Peyer's patch (tissue), 4 donors: ENCODE data around the gene SMARCB1. TPM values are rescaled to one million over a fixed set of nuclear protein-coding genes. Genes with fewer than 3 reads are reported as not detected.

Experiments
- DNase-seq, 3 donors: peaks; one replicate each; pipeline ENCODE4 v3.0.0-alpha.2; 2017 to 2019
- H3K27ac ChIP-seq, 4 donors: fragments of 200-600 bp; sonication (generic); one replicate each; pipeline ENCODE4 v1.5.1; 2016 to 2019
- H3K27me3 ChIP-seq, 2 donors: fragments of 200-600 bp; sonication (generic); one replicate each; pipeline ENCODE4 v1.5.1; 2019
- H3K36me3 ChIP-seq, 3 donors: fragments of 200-600 bp; sonication (generic); one replicate each; pipeline ENCODE4 v1.5.1; 2016 to 2019
- H3K4me1 ChIP-seq, 4 donors: fragments of 200-600 bp; sonication (generic); one replicate each; pipeline ENCODE4 v1.5.1; 2016 to 2019
- H3K4me3 ChIP-seq, 4 donors: fragments of 200-600 bp; sonication (generic); 1 replicate in 3 of 4; 2 replicates in 1 of 4; pipeline ENCODE4 v1.5.1; 2016 to 2019; ENCODE audit warnings: mild to moderate bottlenecking in 1 of 4
- H3K9me3 ChIP-seq, 4 donors: fragments of 200-600 bp; sonication (generic); one replicate each; pipeline ENCODE4 v1.5.1; 2016 to 2019; ENCODE audit warnings: mild to moderate bottlenecking in 1 of 4
- POLR2A ChIP-seq, 2 donors: fragments of 450-650 bp; IDR thresholded peaks; one replicate each; pipeline ENCODE4 v1.5.1; 2017; ENCODE audit warnings: antibody characterized with exemption in 2 of 2, mild to moderate bottlenecking in 2 of 2, moderate library complexity in 2 of 2
- total RNA-seq, 4 donors: library from RNA; depleted of rRNA; stranded (reverse); fragments of >200 nt; gene quantifications; one replicate each; pipeline ENCODE4 v1.1.0, GENCODE V29; 2016
- TF ChIP-seq, protein P1 (sequence below), 6 experiments: fragments of 450-650 bp in 4 of 6; fragments of 200-600 bp in 2 of 6; sonication (generic) in 1 of 6; IDR thresholded peaks; one replicate each; pipeline ENCODE4 v1.5.1; 2017 to 2019; ENCODE audit warnings: antibody characterized with exemption in 6 of 6, mild to moderate bottlenecking in 3 of 6, moderate library complexity in 1 of 6

SMARCB1 gene
- total RNA-seq, 4 donors from 2014 or later = 45.7 to 94.9 (median 77.0) TPM

DNA sequence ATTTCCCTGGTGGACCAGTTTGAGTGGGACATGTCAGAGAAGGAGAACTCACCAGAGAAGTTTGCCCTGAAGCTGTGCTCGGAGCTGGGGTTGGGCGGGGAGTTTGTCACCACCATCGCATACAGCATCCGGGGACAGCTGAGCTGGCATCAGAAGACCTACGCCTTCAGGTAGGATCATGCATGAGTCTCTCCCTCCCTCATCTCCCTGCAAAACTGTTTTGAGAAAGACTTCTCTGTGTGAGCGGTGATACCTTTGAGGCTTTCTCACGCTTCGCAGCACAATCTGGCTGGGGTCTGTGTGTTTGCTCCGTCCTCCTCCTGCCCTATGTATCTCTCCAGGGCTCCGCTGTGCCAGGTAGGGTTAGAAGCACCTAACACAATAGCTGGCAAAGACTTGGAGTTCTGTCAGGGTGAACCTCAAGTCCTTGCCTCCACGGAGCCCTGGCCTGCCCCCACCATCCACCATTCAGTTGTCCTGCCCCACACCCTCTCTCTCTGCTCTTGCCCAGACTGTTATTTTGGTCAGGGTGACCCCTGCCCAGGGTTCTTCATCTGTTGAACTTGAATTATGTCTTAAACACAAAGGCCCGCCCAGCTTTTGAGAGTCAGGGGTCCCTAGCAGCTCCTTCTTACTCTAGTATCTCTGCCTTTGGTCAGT is 38.6 kb downstream of the SMARCB1 start:
- TF ChIP-seq POLR2A (IDR thresholded peaks at IDR 0.05) = no peak
- TF ChIP-seq, protein P1, sequence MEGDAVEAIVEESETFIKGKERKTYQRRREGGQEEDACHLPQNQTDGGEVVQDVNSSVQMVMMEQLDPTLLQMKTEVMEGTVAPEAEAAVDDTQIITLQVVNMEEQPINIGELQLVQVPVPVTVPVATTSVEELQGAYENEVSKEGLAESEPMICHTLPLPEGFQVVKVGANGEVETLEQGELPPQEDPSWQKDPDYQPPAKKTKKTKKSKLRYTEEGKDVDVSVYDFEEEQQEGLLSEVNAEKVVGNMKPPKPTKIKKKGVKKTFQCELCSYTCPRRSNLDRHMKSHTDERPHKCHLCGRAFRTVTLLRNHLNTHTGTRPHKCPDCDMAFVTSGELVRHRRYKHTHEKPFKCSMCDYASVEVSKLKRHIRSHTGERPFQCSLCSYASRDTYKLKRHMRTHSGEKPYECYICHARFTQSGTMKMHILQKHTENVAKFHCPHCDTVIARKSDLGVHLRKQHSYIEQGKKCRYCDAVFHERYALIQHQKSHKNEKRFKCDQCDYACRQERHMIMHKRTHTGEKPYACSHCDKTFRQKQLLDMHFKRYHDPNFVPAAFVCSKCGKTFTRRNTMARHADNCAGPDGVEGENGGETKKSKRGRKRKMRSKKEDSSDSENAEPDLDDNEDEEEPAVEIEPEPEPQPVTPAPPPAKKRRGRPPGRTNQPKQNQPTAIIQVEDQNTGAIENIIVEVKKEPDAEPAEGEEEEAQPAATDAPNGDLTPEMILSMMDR (IDR thresholded peaks at IDR 0.05) = no peak
- H3K36me3 ChIP-seq = peaks cover 0 to 84% (median 0%) of the 10 kb centered on the region in 3 donors
- H3K4me1 ChIP-seq = peaks cover 0 to 6% (median 3%) of the 10 kb centered on the region in 4 donors
- H3K27me3 ChIP-seq = no peaks in the 10 kb centered on the region
- DNase-seq = peak in 1 of 3 donors; percentile 31
- no peak overlapping the region for H3K4me3 ChIP-seq
- no peak overlapping the region for H3K27ac ChIP-seq
- no peaks in the 10 kb centered on the region for H3K9me3 ChIP-seq

DNA sequence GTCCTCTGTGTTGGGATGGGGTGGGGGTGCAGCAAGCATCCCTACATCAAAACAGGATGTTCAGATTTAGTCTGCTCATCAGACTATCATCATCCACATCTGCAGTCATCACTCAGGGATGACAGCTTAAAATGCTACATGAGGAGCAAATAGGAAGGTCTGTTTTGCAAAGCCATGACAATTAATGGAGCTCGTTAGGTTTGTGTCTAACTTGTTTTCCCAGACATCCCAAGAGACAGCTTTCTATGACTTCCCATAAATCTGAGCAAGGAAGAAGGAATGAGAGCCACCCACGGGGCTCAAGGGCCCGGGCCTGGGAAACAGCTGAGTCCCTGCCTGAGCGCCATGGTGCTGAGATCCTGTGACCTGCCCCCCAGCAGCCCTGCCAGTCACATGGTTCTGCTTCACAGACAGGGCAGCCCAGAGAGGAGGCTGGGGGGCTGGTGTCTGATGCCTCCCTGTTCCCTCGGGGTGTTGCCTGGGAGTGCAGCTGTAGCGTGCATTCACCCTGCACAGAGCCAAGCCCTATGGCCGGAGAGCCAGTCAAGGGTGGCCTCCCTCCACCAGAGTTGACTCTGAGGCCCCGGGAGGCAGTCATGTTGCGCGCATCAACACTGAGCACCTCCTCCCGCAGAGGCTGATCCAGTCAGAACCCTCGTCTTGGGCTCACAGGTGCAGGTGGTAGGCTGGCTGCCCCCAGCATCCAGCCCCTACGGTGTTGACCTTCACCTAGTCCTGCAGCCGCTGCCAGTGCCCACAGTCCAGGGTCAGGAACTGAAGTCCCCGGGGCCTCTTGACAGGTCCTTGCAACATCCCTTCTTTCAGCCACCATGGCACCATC is 40.0 kb downstream of the SMARCB1 start:
- Histone ChIP-seq H3K27ac (no peak overlapping the region), H3K4me1 (peaks cover 0 to 6% (median 0%) of the 10 kb centered on the region in 4 donors), H3K4me3 (no peak overlapping the region), H3K27me3 (no peaks in the 10 kb centered on the region), H3K36me3 (peaks cover 0 to 79% (median 0%) of the 10 kb centered on the region in 3 donors), H3K9me3 (no peaks in the 10 kb centered on the region)
- DNase-seq = no peak
- TF ChIP-seq, protein P1 (IDR thresholded peaks at IDR 0.05) = no peak
- no peak for TF ChIP-seq POLR2A (IDR thresholded peaks at IDR 0.05)

DNA sequence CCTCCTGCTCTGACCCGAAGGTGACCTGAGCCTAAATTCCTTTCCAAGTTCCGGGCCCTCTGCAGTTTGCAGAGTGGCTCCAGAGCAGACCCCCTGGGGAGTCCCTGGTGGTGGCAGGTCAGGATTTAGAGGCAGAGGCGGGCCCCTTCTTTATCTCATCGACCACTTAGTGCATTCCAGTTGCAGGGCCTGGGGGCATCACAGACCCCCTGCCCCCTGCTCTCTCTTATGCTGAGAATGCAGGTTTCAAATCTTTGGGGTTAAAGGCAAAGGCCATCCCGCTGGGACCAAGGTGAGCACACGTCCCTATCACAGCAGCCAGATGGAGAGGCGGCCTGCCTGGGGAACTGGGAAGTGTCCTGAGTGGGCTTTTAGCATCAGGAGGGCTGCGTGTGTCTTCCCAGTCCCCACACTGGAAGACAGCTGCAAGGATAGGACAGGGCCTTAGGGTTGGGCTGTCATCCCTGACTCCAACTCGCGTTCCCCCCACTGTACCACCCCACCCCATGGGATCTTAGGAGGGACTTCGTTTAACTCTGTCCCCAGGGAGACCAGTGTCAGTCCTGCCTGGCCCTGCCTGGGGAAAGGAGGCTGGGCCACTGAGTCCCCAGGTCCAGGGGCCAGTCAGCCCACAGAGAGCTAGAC is 40.7 kb downstream of the SMARCB1 start:
- no peak for TF ChIP-seq POLR2A (IDR thresholded peaks at IDR 0.05)
- TF ChIP-seq, protein P1 (IDR thresholded peaks at IDR 0.05) = no peak
- H3K4me1 ChIP-seq = peaks cover 0 to 6% (median 0%) of the 10 kb centered on the region in 4 donors
- H3K36me3 ChIP-seq = peaks cover 0 to 75% (median 0%) of the 10 kb centered on the region in 3 donors
- H3K27me3 ChIP-seq = no peaks in the 10 kb centered on the region
- no peak overlapping the region for H3K4me3 ChIP-seq
- no peak overlapping the region for H3K27ac ChIP-seq
- DNase-seq = no peak
- no peaks in the 10 kb centered on the region for H3K9me3 ChIP-seq

DNA sequence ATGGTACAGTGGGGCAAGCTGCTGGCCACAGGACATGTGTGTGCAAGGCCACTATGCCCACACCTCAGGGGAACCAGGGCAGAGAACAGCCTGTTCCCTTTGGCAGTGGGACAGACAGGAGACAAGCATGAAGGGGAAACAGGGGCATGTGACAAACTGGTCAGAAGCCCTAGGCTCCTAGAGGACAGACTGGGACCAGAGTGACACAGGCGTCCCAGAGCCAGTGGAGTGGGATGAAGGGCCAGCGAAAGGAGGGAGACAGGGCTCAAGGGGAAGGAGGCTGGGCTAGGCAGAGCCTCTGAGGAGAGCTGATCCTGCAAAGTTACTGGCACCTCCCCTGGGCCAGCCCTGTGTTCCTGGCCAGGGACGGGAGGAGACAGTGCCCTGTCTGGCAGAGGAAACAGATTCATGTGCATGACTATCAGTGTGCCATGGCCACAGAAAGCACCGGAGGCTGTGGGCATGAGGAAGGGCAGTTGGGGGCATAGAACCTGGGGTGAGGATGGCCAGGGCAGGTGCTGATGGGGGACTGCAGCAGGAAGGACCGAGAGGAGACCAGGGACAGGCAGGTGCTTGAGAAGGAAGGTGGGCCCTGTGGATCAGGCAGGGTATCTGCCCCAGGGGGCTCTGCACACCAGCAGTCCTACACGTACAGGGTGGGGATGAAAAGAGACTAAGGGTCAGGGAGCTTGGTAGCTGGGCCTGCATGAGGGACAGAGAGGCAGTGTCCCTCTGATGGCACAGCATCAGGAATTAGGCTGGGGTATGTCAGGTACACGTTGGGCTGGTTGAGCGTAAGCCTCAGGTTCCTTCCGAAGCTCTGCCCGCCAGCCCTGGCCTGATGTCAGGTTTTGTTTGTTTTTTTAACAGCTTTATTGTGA is 42.3 kb downstream of the SMARCB1 start:
- H3K27me3 ChIP-seq = no peaks in the 10 kb centered on the region
- peaks cover 0 to 72% (median 0%) of the 10 kb centered on the region in 3 donors for H3K36me3 ChIP-seq
- H3K4me1 ChIP-seq = peaks cover 0 to 6% (median 0%) of the 10 kb centered on the region in 4 donors
- no peak for DNase-seq
- H3K9me3 ChIP-seq = no peaks in the 10 kb centered on the region
- TF ChIP-seq, protein P1 (IDR thresholded peaks at IDR 0.05) = no peak
- TF ChIP-seq POLR2A (IDR thresholded peaks at IDR 0.05) = no peak
- no peak overlapping the region for H3K4me3 ChIP-seq
- no peak overlapping the region for H3K27ac ChIP-seq
